A673 (cell line): ENCODE data around the gene IMMP2L. TPM values are rescaled to one million over a fixed set of nuclear protein-coding genes. Genes with fewer than 3 reads are reported as not detected.

Experiments
- BruUV-seq: library from RNA; stranded (reverse); fragments of 400-500 nt; replicated peaks from 2 replicates; lab custom pipeline; 2021; lab: Mats Ljungman, UMichigan
- CTCF ChIA-PET: fragments of 300-600 bp; sonication (Branson Sonifier 250); formaldehyde crosslinking; loops from one replicate; lab custom pipeline; 2022; ENCODE audit warnings: antibody characterized with exemption; lab: Charles Lee
- POLR2A ChIA-PET: fragments of 300-600 bp; sonication (Branson Sonifier 250); formaldehyde crosslinking; loops from one replicate; lab custom pipeline; 2022; ENCODE audit warnings: antibody characterized with exemption; ENCODE audit not compliant: low non-redundant PET; lab: Charles Lee
- DNase-seq: peaks from one replicate; pipeline ENCODE4 v3.0.0-alpha.2; 2015; ENCODE audit warnings: low spot score
- H3K27ac ChIP-seq: fragments of 200-600 bp; sonication (generic); 2 replicates; pipeline ENCODE4 v1.5.1; 2016; ENCODE audit warnings: mixed run types, low read depth, mild to moderate bottlenecking, mixed read lengths, antibody characterized with exemption, low read length; ENCODE audit not compliant: poor library complexity, severe bottlenecking
- H3K27me3 ChIP-seq: fragments of 200-600 bp; sonication (generic); replicated peaks from 2 replicates; pipeline ENCODE4 v1.6.1; 2017; ENCODE audit warnings: mixed run types, low read depth, mild to moderate bottlenecking, mixed read lengths, antibody characterized with exemption, low read length; ENCODE audit not compliant: insufficient read depth, poor library complexity
- H3K36me3 ChIP-seq: fragments of 200-600 bp; sonication (generic); 2 replicates; pipeline ENCODE4 v1.6.1; 2016; ENCODE audit warnings: mixed run types, mild to moderate bottlenecking, mixed read lengths, antibody characterized with exemption, low read length; ENCODE audit not compliant: insufficient read depth, poor library complexity, severe bottlenecking
- H3K4me1 ChIP-seq: fragments of 200-600 bp; sonication (generic); 2 replicates; pipeline ENCODE4 v1.6.1; 2017; ENCODE audit warnings: mixed run types, mild to moderate bottlenecking, mixed read lengths, antibody characterized with exemption, low read length; ENCODE audit not compliant: insufficient read depth, poor library complexity, severe bottlenecking
- H3K4me3 ChIP-seq: fragments of 200-600 bp; sonication (generic); 2 replicates; pipeline ENCODE4 v1.5.1; 2016; ENCODE audit warnings: low read depth, mixed run types, mild to moderate bottlenecking, mixed read lengths, low read length; ENCODE audit not compliant: poor library complexity, severe bottlenecking
- H3K9me3 ChIP-seq: fragments of 200-600 bp; sonication (generic); 2 replicates; pipeline ENCODE4 v1.6.1; 2016; ENCODE audit warnings: mixed run types, low read depth, mild to moderate bottlenecking, mixed read lengths, antibody characterized with exemption, low read length; ENCODE audit not compliant: poor library complexity, severe bottlenecking
- EZH2 ChIP-seq: fragments of 200-600 bp; sonication (generic); IDR thresholded peaks from 2 replicates; pipeline ENCODE4 v1.6.1; 2017; ENCODE audit warnings: borderline replicate concordance, low read depth, mild to moderate bottlenecking, mixed read lengths, antibody characterized with exemption, low read length; ENCODE audit not compliant: poor library complexity, severe bottlenecking
- intact Hi-C: fragments of 100-400 bp; cut with micrococcal nuclease; formaldehyde crosslinking; loops from one replicate; pipeline ENCODE4 v1.10.0; 2022; ENCODE audit not compliant: unreplicated experiment
- total RNA-seq: library from RNA; stranded (reverse); gene quantifications from 2 replicates; pipeline ENCODE4 v1.2.3, GENCODE V29; 2021
- TF ChIP-seq, protein P1 (sequence below): fragments of 300-800, 200-600 bp; sonication (generic); conservative IDR thresholded peaks from 2 replicates; pipeline ENCODE4 v1.5.1; 2017; ENCODE audit warnings: low read depth, mild to moderate bottlenecking, antibody characterized with exemption, low read length, moderate library complexity, mixed read lengths

Gene IMMP2L
- total RNA-seq, 1 experiment from 2014 or later, result 10.0 TPM

DNA sequence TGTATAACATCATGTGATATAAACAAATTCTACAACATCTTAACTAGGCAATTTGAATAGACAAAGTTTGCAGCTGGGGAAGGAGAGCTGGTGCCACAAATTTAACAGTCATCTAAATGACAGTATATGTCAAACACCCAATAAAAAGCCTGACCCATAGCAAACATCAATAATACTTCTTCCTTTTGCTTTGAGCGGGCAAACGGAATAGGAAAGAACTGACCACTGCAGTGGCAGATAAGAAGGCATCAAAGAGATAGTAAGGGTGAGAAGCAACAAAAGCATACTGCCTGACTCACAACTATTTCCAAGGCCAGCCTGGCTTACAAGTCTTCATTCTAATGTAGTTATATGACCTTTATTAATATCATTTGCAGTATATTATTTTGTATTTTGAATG, 371.5 kb downstream of the IMMP2L start:
- Histone ChIP-seq H3K4me1 (no peaks in the 10 kb centered on the region), H3K9me3 (no peaks in the 10 kb centered on the region), H3K27ac (no peak overlapping the region), H3K4me3 (no peak overlapping the region), H3K36me3 (no peaks in the 10 kb centered on the region), H3K27me3 (no peaks in the 10 kb centered on the region)
- ChIA-PET CTCF (no interaction called here), POLR2A (no interaction called here)
- TF ChIP-seq, protein P1, sequence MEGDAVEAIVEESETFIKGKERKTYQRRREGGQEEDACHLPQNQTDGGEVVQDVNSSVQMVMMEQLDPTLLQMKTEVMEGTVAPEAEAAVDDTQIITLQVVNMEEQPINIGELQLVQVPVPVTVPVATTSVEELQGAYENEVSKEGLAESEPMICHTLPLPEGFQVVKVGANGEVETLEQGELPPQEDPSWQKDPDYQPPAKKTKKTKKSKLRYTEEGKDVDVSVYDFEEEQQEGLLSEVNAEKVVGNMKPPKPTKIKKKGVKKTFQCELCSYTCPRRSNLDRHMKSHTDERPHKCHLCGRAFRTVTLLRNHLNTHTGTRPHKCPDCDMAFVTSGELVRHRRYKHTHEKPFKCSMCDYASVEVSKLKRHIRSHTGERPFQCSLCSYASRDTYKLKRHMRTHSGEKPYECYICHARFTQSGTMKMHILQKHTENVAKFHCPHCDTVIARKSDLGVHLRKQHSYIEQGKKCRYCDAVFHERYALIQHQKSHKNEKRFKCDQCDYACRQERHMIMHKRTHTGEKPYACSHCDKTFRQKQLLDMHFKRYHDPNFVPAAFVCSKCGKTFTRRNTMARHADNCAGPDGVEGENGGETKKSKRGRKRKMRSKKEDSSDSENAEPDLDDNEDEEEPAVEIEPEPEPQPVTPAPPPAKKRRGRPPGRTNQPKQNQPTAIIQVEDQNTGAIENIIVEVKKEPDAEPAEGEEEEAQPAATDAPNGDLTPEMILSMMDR, result no peak
- TF ChIP-seq EZH2, result no peak
- no TSS peak for BruUV-seq
- intact Hi-C loops, result no loop called here
- no peak for DNase-seq

DNA sequence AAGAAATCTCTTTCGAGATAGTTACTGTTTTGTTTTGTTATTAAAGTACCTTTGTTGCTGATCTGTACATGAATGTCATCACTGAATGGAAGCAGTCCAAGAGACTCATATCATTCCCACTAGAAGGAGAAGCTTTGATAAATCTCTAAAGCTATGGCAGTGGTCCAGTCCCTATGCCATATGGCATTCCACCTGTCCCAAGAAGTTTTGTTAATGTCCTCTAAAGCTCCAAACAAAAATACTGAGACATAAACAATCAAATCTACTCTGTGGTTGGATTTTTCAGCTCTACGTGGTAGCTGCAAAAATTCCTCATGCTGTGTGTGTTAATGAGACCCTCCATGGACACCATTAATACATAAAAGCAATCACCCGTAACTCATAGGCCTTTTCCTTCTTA, 377.3 kb downstream of the IMMP2L start:
- Histone ChIP-seq H3K27me3 (no peaks in the 10 kb centered on the region), H3K27ac (no peak overlapping the region), H3K4me3 (no peak overlapping the region), H3K4me1 (no peaks in the 10 kb centered on the region), H3K36me3 (no peaks in the 10 kb centered on the region), H3K9me3 (no peaks in the 10 kb centered on the region)
- POLR2A ChIA-PET, result no interaction called here
- no peak for DNase-seq
- intact Hi-C loops, result no loop called here
- TF ChIP-seq, protein P1, result no peak
- TF ChIP-seq EZH2, result no peak
- CTCF ChIA-PET, result no interaction called here
- BruUV-seq, result no TSS peak

DNA sequence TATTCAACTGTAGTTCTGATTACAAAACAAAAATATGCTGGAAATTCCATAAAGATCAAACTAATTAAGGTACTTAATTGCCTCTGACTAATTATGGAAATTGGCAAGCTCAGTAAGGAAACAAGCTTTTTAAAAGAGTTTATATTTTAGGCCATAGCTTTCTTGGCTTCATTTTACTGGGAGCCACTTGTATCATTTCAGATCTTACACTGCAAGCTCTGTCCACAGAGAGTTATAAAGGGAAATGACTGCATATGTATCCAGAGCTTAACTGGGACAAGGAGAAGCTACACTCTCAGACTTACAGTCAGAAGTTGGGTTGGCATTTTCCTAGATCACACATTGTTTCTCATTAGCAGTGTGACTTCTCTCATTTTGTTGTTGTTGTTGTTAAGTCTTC, 379.0 kb downstream of the IMMP2L start:
- Histone ChIP-seq H3K4me1 (no peaks in the 10 kb centered on the region), H3K27ac (no peak overlapping the region), H3K27me3 (no peaks in the 10 kb centered on the region), H3K36me3 (no peaks in the 10 kb centered on the region), H3K4me3 (no peak overlapping the region), H3K9me3 (peaks cover 4% of the 10 kb centered on the region)
- ChIA-PET POLR2A (no interaction called here), CTCF (no interaction called here)
- intact Hi-C loops, result no loop called here
- DNase-seq, result peak; percentile 7
- BruUV-seq, result no TSS peak
- TF ChIP-seq, protein P1, result no peak
- no peak for TF ChIP-seq EZH2
